ENCODE measurements around the gene AKAIN1. TPM values are rescaled to one million over a fixed set of nuclear protein-coding genes. Genes with fewer than 3 reads are reported as not detected.

The AKAIN1 gene
- polyA plus RNA-seq, 2 of the 4 experiments (the other 2 are of a cell fraction) = not detected

DNA sequence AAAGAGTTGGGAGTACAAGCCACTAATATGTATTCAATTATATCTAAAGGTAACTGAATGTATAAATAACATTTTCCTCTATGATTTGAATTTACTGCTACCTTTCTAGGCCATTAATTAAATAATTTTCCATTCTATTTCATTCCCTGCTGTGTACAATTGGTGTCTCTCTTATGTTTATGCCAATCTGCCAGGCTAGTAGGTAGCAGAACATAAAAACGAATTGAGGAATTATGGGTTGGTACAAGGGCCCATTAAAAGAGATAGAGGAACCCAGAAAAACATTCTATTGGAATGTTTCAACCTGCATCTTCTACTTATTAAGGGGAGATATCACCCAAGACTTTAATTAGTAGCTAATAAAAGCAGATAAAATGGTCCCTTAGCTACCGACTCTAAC is 32.2 kb downstream of the AKAIN1 start (continued):
- TF ChIP-seq, protein P1, sequence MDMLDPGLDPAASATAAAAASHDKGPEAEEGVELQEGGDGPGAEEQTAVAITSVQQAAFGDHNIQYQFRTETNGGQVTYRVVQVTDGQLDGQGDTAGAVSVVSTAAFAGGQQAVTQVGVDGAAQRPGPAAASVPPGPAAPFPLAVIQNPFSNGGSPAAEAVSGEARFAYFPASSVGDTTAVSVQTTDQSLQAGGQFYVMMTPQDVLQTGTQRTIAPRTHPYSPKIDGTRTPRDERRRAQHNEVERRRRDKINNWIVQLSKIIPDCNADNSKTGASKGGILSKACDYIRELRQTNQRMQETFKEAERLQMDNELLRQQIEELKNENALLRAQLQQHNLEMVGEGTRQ (IDR thresholded peaks at IDR 0.05) = no peak
- TF ChIP-seq FOSB (CRISPR knock-in tag; IDR thresholded peaks at IDR 0.05) (no peak), ZC3H11A (IDR thresholded peaks at IDR 0.05) (no peak), CHD2 (IDR thresholded peaks at IDR 0.05; ENCODE audit: low read length, partially characterized antibody) (no peak), CBX8 (IDR thresholded peaks at IDR 0.05) (no peak), KDM5A (IDR thresholded peaks at IDR 0.05) (no peak), POLR2A (IDR thresholded peaks at IDR 0.05; ENCODE audit: low read length) (no peak), CHD4 (IDR thresholded peaks at IDR 0.05; ENCODE audit: borderline replicate concordance) (no peak)

DNA sequence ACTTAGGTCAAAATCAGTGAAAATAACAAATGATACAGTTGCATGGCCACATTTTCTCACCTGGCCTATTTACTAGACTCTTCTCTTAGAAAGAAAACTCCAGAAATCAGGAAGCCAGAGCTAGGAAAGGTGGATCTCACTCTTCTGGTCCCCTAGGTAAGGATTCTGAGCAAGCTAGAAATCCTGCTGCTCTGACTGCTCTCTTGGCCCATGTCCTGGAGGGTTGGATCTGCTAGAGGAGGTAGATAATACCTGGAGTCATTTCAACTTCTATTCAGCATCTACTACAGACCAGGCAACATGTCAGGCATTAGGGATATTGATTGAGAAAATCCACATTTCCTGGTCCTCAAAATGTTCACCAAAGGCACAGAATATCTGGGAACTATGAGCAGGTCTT is 34.9 kb downstream of the AKAIN1 start:
- H3K4me3 ChIP-seq = no peak overlapping the region
- H3K4me2 ChIP-seq = no peak overlapping the region
- H3K4me1 ChIP-seq = no peaks in the 10 kb centered on the region
- TF ChIP-seq, protein P2, sequence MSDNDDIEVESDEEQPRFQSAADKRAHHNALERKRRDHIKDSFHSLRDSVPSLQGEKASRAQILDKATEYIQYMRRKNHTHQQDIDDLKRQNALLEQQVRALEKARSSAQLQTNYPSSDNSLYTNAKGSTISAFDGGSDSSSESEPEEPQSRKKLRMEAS (IDR thresholded peaks at IDR 0.05) = no peak
- TF ChIP-seq, protein P1 (IDR thresholded peaks at IDR 0.05) = no peak
- TF ChIP-seq, protein P3, sequence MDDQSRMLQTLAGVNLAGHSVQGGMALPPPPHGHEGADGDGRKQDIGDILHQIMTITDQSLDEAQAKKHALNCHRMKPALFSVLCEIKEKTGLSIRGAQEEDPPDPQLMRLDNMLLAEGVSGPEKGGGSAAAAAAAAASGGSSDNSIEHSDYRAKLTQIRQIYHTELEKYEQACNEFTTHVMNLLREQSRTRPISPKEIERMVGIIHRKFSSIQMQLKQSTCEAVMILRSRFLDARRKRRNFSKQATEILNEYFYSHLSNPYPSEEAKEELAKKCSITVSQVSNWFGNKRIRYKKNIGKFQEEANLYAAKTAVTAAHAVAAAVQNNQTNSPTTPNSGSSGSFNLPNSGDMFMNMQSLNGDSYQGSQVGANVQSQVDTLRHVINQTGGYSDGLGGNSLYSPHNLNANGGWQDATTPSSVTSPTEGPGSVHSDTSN (IDR thresholded peaks at IDR 0.05) = no peak
- TF ChIP-seq, protein P4, sequence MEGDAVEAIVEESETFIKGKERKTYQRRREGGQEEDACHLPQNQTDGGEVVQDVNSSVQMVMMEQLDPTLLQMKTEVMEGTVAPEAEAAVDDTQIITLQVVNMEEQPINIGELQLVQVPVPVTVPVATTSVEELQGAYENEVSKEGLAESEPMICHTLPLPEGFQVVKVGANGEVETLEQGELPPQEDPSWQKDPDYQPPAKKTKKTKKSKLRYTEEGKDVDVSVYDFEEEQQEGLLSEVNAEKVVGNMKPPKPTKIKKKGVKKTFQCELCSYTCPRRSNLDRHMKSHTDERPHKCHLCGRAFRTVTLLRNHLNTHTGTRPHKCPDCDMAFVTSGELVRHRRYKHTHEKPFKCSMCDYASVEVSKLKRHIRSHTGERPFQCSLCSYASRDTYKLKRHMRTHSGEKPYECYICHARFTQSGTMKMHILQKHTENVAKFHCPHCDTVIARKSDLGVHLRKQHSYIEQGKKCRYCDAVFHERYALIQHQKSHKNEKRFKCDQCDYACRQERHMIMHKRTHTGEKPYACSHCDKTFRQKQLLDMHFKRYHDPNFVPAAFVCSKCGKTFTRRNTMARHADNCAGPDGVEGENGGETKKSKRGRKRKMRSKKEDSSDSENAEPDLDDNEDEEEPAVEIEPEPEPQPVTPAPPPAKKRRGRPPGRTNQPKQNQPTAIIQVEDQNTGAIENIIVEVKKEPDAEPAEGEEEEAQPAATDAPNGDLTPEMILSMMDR (IDR thresholded peaks at IDR 0.05) = no peak
- TF ChIP-seq RCOR1 (IDR thresholded peaks at IDR 0.05; ENCODE audit: low read depth, low read length) (no peak), EP300 (IDR thresholded peaks at IDR 0.05) (no peak), MAZ (IDR thresholded peaks at IDR 0.05; ENCODE audit: borderline replicate concordance, low read depth, low read length) (no peak), RARB (CRISPR knock-in tag; IDR thresholded peaks at IDR 0.05) (no peak), RAD21 (conservative IDR thresholded peaks at IDR 0.05 in 1 of 2, IDR thresholded peaks at IDR 0.05 in 1 of 2) (no peak)
- TF ChIP-seq, protein P5, sequence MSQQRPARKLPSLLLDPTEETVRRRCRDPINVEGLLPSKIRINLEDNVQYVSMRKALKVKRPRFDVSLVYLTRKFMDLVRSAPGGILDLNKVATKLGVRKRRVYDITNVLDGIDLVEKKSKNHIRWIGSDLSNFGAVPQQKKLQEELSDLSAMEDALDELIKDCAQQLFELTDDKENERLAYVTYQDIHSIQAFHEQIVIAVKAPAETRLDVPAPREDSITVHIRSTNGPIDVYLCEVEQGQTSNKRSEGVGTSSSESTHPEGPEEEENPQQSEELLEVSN (IDR thresholded peaks at IDR 0.05; ENCODE audit: borderline replicate concordance, low read depth) = no peak
- ChIA-PET CTCF (no interaction called here), POLR2A (no interaction called here)
- ATAC-seq (no peak), FAIRE-seq (no peak), DNase-seq (ENCODE audit: low read depth in 1 of 2, low spot score in 1 of 2) (no peak)
- H3K9me3 ChIP-seq = no peaks in the 10 kb centered on the region
- H3K27ac ChIP-seq = no peak overlapping the region

DNA sequence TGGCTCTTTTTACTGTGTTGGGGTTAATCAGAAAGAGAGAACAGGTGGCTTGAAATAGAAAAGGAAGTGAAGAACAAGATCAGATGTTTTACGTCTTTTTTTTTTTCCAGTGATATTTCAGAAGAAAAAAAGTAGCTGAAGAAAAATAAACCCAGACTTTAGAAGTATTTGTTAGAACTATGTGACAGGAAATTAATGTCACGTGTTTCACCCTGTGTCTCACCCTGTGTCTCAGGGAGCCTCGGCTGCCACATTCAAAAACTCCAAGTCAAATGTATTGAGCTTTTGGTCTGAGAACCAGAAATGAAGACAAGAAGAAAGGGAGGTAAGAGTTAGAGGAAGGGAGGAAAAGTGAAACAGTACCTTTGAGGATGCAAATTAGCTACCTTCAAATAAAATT is 38.0 kb downstream of the AKAIN1 start:
- CTCF ChIA-PET = no interaction called here
- TF ChIP-seq CEBPB (IDR thresholded peaks at IDR 0.05) = no peak
- no peak for TF ChIP-seq BHLHE40 (IDR thresholded peaks at IDR 0.05; ENCODE audit: low read depth, low read length)
- Histone ChIP-seq H3K4me3 (no peak overlapping the region), H3K9me3 (no peaks in the 10 kb centered on the region), H3K27ac (no peak overlapping the region), H3K4me1 (no peaks in the 10 kb centered on the region), H3K4me2 (no peak overlapping the region)
- FAIRE-seq (no peak), ATAC-seq (no peak), DNase-seq (ENCODE audit: low read depth in 1 of 2, low spot score in 1 of 2) (no peak)
- WGBS (ENCODE audit: missing lambda C conversion rate) = 0% methylated on average over 3 of the region's 3 CpGs
- POLR2A ChIA-PET = no interaction called here
